Activated CD4-positive, alpha-beta T cell treated with anti-CD3 and anti-CD28 coated beads, Interleukin-2, amount 10 ng/mL, durations not matched to agents 7 days and 5 days (primary cell): Measurements from ENCODE around the gene ETV3. TPM values are rescaled to one million over a fixed set of nuclear protein-coding genes. Genes with fewer than 3 reads are reported as not detected.
A peak's percentile ranks its signal among the peaks of the same experiment; 100 is the strongest.

Experiments
- CTCF ChIA-PET: fragments of 350-600 bp; sonication (Branson Sonifier 250); formaldehyde crosslinking; loops from one replicate; lab custom pipeline; 2021; ENCODE audit warnings: antibody characterized with exemption; lab: Charles Lee
- POLR2A ChIA-PET: fragments of 350-600 bp; sonication (Branson Sonifier 250); formaldehyde crosslinking; loops from one replicate; lab custom pipeline; 2021; ENCODE audit warnings: antibody characterized with exemption; lab: Charles Lee
- DNase-seq: peaks from one replicate; pipeline ENCODE4 v3.0.0-alpha.2; 2020
- H3K27ac Mint-ChIP-seq: one replicate; pipeline ENCODE4 v1.8.0; 2021; ENCODE audit warnings: mild to moderate bottlenecking, moderate library complexity, mixed read lengths
- H3K27me3 Mint-ChIP-seq: one replicate; pipeline ENCODE4 v1.8.0; 2021; ENCODE audit warnings: mixed read lengths
- H3K36me3 Mint-ChIP-seq: one replicate; pipeline ENCODE4 v1.8.0; 2021; ENCODE audit warnings: low read depth, mixed read lengths
- H3K4me1 Mint-ChIP-seq: one replicate; pipeline ENCODE4 v1.8.0; 2021; ENCODE audit warnings: mixed read lengths
- H3K4me3 Mint-ChIP-seq: one replicate; pipeline ENCODE4 v1.8.0; 2021; ENCODE audit warnings: mild to moderate bottlenecking, moderate library complexity, mixed read lengths
- H3K9me3 Mint-ChIP-seq: one replicate; pipeline ENCODE4 v1.8.0; 2021; ENCODE audit warnings: mixed read lengths
- total RNA-seq, 2 experiments: library from RNA; stranded (reverse); gene quantifications; one replicate each; pipeline ENCODE4 v1.2.3, GENCODE V29; 2021

ETV3 gene
- total RNA-seq, 2 experiments from 2014 or later: 33.3 to 37.5 TPM

GRCh38 chr1:157077394-157077793 is 60.8 kb downstream of the ETV3 start:
- POLR2A ChIA-PET: no interaction called here
- H3K27ac Mint-ChIP-seq: no peak overlapping the region
- CTCF ChIA-PET: no interaction called here

GRCh38 chr1:157073944-157074685 is 64.1 kb downstream of the ETV3 start:
- CTCF ChIA-PET: interaction anchor here (0.8 to 3.6 kb wide), 3 partner anchors 8 to 182 kb away, joined by 4 to 10 read pairs (median 4); no protein-coding TSS in a partner anchor

More at GRCh38 chr1:157077394-157077793, 60.8 kb downstream of the ETV3 start:
- H3K4me1 Mint-ChIP-seq: peaks cover 2% of the 10 kb centered on the region
- no peak overlapping the region for H3K4me3 Mint-ChIP-seq
- no peaks in the 10 kb centered on the region for H3K9me3 Mint-ChIP-seq
- no peaks in the 10 kb centered on the region for H3K36me3 Mint-ChIP-seq
- DNase-seq: no peak
- H3K27me3 Mint-ChIP-seq: peaks cover 30% of the 10 kb centered on the region

More at GRCh38 chr1:157073944-157074685, 64.1 kb downstream of the ETV3 start:
- H3K9me3 Mint-ChIP-seq: no peaks in the 10 kb centered on the region
- DNase-seq: peak; percentile 40
- peaks cover 25% of the 10 kb centered on the region for H3K27me3 Mint-ChIP-seq
- no peaks in the 10 kb centered on the region for H3K36me3 Mint-ChIP-seq
- H3K4me3 Mint-ChIP-seq: no peak overlapping the region
- POLR2A ChIA-PET: no interaction called here
- peaks cover 2% of the 10 kb centered on the region for H3K4me1 Mint-ChIP-seq
- no peak overlapping the region for H3K27ac Mint-ChIP-seq

Other genes with a start within 250 kb of the ETV3 start
- under 1 TPM; 0.07 to 0.15 TPM for gene PEAR1, start 244.7 kb downstream of the ETV3 start, total RNA-seq
- not detected for gene LRRC71, start 217.8 kb downstream of the ETV3 start, total RNA-seq
- gene ARHGEF11, start 92.7 kb downstream of the ETV3 start, total RNA-seq: 10 to 100 TPM; 33.9 to 38.5 TPM
- not detected for gene ETV3L, start 38.6 kb downstream of the ETV3 start, total RNA-seq